ENCODE results near the gene CNTNAP2. TPM values are rescaled to one million over a fixed set of nuclear protein-coding genes. Genes with fewer than 3 reads are reported as not detected.

Gene CNTNAP2
- total and polyA plus RNA-seq, 9 of the 15 experiments (the other 6 are each of a cell fraction or from before 2014, with no cell fraction given), result 0.04 to 0.62 (median 0.09) TPM; not detected in 4

- TF ChIP-seq FOXM1 (IDR thresholded peaks at IDR 0.05; ENCODE audit: low read depth), result no peak
- TF ChIP-seq FOXM1 (CRISPR knock-in tag; IDR thresholded peaks at IDR 0.05; ENCODE audit: low read depth), result no peak
- no peak for TF ChIP-seq TBL1XR1 (IDR thresholded peaks at IDR 0.05; ENCODE audit: low read length in 2 of 2)
- TF ChIP-seq ZNF274 (IDR thresholded peaks at IDR 0.05; ENCODE audit: borderline replicate concordance, low read depth, low read length), result no peak
- TF ChIP-seq, protein P1, sequence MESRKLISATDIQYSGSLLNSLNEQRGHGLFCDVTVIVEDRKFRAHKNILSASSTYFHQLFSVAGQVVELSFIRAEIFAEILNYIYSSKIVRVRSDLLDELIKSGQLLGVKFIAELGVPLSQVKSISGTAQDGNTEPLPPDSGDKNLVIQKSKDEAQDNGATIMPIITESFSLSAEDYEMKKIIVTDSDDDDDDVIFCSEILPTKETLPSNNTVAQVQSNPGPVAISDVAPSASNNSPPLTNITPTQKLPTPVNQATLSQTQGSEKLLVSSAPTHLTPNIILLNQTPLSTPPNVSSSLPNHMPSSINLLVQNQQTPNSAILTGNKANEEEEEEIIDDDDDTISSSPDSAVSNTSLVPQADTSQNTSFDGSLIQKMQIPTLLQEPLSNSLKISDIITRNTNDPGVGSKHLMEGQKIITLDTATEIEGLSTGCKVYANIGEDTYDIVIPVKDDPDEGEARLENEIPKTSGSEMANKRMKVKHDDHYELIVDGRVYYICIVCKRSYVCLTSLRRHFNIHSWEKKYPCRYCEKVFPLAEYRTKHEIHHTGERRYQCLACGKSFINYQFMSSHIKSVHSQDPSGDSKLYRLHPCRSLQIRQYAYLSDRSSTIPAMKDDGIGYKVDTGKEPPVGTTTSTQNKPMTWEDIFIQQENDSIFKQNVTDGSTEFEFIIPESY (CRISPR knock-in tag; IDR thresholded peaks at IDR 0.05), result no peak
- TF ChIP-seq, protein P2, sequence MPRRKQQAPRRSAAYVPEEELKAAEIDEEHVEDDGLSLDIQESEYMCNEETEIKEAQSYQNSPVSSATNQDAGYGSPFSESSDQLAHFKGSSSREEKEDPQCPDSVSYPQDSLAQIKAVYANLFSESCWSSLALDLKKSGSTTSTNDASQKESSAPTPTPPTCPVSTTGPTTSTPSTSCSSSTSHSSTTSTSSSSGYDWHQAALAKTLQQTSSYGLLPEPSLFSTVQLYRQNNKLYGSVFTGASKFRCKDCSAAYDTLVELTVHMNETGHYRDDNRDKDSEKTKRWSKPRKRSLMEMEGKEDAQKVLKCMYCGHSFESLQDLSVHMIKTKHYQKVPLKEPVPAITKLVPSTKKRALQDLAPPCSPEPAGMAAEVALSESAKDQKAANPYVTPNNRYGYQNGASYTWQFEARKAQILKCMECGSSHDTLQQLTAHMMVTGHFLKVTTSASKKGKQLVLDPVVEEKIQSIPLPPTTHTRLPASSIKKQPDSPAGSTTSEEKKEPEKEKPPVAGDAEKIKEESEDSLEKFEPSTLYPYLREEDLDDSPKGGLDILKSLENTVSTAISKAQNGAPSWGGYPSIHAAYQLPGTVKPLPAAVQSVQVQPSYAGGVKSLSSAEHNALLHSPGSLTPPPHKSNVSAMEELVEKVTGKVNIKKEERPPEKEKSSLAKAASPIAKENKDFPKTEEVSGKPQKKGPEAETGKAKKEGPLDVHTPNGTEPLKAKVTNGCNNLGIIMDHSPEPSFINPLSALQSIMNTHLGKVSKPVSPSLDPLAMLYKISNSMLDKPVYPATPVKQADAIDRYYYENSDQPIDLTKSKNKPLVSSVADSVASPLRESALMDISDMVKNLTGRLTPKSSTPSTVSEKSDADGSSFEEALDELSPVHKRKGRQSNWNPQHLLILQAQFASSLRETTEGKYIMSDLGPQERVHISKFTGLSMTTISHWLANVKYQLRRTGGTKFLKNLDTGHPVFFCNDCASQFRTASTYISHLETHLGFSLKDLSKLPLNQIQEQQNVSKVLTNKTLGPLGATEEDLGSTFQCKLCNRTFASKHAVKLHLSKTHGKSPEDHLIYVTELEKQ (CRISPR knock-in tag; IDR thresholded peaks at IDR 0.05), result no peak
- TF ChIP-seq TEAD4 (IDR thresholded peaks at IDR 0.05; ENCODE audit: low read length), result no peak
- no peak for TF ChIP-seq TEAD4 (CRISPR knock-in tag; IDR thresholded peaks at IDR 0.05; ENCODE audit: borderline replicate concordance)
Observed at GRCh38 chr7:148230296-148230695, 2113.7 kb downstream of the CNTNAP2 start (continued).
